ENCODE measurements around the gene KCNK16. TPM values are rescaled to one million over a fixed set of nuclear protein-coding genes. Genes with fewer than 3 reads are reported as not detected.

KCNK16 gene
- total RNA-seq, 1 experiment from 2014 or later, result not detected

DNA sequence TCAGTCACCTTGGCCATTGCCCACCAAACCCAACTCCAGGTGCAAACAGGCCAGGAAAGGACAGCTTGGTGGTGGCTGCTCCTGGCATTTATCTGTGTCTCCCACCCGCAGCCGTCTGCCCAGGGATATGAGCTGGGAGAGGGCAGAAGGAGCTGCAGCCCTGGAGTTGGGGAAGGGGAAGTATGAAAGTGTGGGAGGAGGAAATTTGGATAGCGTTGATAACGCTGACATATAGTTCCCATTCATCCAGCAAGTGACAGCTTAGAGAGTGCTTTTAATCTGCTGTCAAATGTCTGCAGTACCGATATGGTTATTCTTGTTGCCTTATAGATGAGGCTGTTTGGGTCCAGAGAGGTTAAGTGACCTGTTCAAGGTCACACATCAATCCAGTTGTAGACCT, 741 bp downstream of the KCNK16 start:
- intact Hi-C loops (cut with micrococcal nuclease; ENCODE audit: unreplicated experiment) (no loop called here), in situ Hi-C loops (cut with HindIII; ENCODE audit: low pct_unique_long_range_greater_than_20kb, low sequenced_read_pairs) (no loop called here)
- ChIA-PET CTCF (no interaction called here), POLR2A (no interaction called here)
- Histone ChIP-seq H3K4me3 (ENCODE audit: low read depth in 2 of 2, low read length in 2 of 2) (no peak overlapping the region), H3K36me3 (ENCODE audit: control insufficient read depth, insufficient read depth, low read length) (no peaks in the 10 kb centered on the region), H3K27me3 (ENCODE audit: control insufficient read depth, insufficient read depth, low read length) (peaks cover 2% of the 10 kb centered on the region; the same call in 1 of the 2 replicates), H3K4me1 (ENCODE audit: control insufficient read depth, insufficient read depth, low read length) (no peaks in the 10 kb centered on the region), H3K27ac (ENCODE audit: low read length) (no peak overlapping the region), H3K9me3 (ENCODE audit: control insufficient read depth, insufficient read depth, low read depth, low read length) (no peaks in the 10 kb centered on the region)
- DNase-seq (ENCODE audit: low read depth, low spot score), result no peak
- ATAC-seq, result no peak
- no peak for TF ChIP-seq TCF7L2 (IDR thresholded peaks at IDR 0.05; ENCODE audit: low read depth, low read length)
- no peak for TF ChIP-seq POLR2AphosphoS5 (IDR thresholded peaks at IDR 0.05; ENCODE audit: low read depth, low read length)
- TF ChIP-seq, protein P1, sequence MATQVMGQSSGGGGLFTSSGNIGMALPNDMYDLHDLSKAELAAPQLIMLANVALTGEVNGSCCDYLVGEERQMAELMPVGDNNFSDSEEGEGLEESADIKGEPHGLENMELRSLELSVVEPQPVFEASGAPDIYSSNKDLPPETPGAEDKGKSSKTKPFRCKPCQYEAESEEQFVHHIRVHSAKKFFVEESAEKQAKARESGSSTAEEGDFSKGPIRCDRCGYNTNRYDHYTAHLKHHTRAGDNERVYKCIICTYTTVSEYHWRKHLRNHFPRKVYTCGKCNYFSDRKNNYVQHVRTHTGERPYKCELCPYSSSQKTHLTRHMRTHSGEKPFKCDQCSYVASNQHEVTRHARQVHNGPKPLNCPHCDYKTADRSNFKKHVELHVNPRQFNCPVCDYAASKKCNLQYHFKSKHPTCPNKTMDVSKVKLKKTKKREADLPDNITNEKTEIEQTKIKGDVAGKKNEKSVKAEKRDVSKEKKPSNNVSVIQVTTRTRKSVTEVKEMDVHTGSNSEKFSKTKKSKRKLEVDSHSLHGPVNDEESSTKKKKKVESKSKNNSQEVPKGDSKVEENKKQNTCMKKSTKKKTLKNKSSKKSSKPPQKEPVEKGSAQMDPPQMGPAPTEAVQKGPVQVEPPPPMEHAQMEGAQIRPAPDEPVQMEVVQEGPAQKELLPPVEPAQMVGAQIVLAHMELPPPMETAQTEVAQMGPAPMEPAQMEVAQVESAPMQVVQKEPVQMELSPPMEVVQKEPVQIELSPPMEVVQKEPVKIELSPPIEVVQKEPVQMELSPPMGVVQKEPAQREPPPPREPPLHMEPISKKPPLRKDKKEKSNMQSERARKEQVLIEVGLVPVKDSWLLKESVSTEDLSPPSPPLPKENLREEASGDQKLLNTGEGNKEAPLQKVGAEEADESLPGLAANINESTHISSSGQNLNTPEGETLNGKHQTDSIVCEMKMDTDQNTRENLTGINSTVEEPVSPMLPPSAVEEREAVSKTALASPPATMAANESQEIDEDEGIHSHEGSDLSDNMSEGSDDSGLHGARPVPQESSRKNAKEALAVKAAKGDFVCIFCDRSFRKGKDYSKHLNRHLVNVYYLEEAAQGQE (IDR thresholded peaks at IDR 0.05; ENCODE audit: insufficient read depth in 1 of 2, low read depth in 2 of 2, low read length in 1 of 2), result no peak
- TF ChIP-seq, protein P2, sequence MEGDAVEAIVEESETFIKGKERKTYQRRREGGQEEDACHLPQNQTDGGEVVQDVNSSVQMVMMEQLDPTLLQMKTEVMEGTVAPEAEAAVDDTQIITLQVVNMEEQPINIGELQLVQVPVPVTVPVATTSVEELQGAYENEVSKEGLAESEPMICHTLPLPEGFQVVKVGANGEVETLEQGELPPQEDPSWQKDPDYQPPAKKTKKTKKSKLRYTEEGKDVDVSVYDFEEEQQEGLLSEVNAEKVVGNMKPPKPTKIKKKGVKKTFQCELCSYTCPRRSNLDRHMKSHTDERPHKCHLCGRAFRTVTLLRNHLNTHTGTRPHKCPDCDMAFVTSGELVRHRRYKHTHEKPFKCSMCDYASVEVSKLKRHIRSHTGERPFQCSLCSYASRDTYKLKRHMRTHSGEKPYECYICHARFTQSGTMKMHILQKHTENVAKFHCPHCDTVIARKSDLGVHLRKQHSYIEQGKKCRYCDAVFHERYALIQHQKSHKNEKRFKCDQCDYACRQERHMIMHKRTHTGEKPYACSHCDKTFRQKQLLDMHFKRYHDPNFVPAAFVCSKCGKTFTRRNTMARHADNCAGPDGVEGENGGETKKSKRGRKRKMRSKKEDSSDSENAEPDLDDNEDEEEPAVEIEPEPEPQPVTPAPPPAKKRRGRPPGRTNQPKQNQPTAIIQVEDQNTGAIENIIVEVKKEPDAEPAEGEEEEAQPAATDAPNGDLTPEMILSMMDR (IDR thresholded peaks at IDR 0.05), result no peak
- no peak for TF ChIP-seq SIN3A (IDR thresholded peaks at IDR 0.05; ENCODE audit: borderline replicate concordance, insufficient read depth, low read depth, low read length)
- BruUV-seq (replicated peaks), result no TSS peak

DNA sequence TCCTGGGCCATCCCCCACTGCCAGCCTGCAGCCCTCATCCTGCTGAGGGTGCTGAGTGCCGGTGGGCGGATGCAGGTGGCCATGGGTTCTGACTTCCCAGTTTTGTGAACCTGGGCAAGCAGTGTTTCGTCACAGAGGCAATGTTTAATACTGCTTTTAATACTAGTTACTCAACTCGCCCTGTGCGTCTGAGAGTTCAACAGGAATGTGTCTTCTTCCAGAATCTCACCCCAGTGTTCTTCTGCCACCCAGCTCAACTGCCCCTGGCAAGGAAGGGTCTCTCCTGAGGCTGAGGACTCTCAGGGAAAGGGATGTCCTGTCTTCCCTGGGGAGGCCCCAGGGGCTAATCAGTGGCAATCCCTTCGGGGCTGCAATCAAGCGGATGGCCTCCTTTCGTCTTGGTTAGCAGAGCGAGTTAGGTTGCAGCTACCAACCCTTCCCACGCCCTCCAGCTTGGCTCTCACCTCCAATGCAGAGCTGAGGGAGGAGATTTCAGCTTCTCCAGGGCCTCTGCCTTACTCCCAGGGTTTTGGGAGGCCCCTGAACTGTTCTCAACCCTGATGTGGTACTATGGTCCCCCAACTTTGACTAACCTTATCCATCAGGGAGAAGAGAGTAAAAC, 2.0 kb downstream of the KCNK16 start:
- in situ Hi-C loops (cut with HindIII; ENCODE audit: low pct_unique_long_range_greater_than_20kb, low sequenced_read_pairs), result no loop called here
- ATAC-seq, result no peak
- H3K4me1 ChIP-seq (ENCODE audit: control insufficient read depth, insufficient read depth, low read length), result no peaks in the 10 kb centered on the region
- no peaks in the 10 kb centered on the region for H3K9me3 ChIP-seq (ENCODE audit: control insufficient read depth, insufficient read depth, low read depth, low read length)
- POLR2A ChIA-PET, result no interaction called here
- H3K27me3 ChIP-seq (ENCODE audit: control insufficient read depth, insufficient read depth, low read length), result peaks cover 2% of the 10 kb centered on the region; the same call in 1 of the 2 replicates
- intact Hi-C loops (cut with micrococcal nuclease; ENCODE audit: unreplicated experiment), result no loop called here
- BruUV-seq (replicated peaks), result no TSS peak
- TF ChIP-seq, protein P2 (IDR thresholded peaks at IDR 0.05), result no peak
- TF ChIP-seq, protein P1 (IDR thresholded peaks at IDR 0.05; ENCODE audit: insufficient read depth in 1 of 2, low read depth in 2 of 2, low read length in 1 of 2), result no peak
- TF ChIP-seq TCF7L2 (IDR thresholded peaks at IDR 0.05; ENCODE audit: low read depth, low read length), result no peak
- TF ChIP-seq SIN3A (IDR thresholded peaks at IDR 0.05; ENCODE audit: borderline replicate concordance, insufficient read depth, low read depth, low read length), result no peak
- TF ChIP-seq POLR2AphosphoS5 (IDR thresholded peaks at IDR 0.05; ENCODE audit: low read depth, low read length), result no peak
- H3K4me3 ChIP-seq (ENCODE audit: low read depth in 2 of 2, low read length in 2 of 2), result no peak overlapping the region
- DNase-seq (ENCODE audit: low read depth, low spot score), result no peak
- no peak overlapping the region for H3K27ac ChIP-seq (ENCODE audit: low read length)
- H3K36me3 ChIP-seq (ENCODE audit: control insufficient read depth, insufficient read depth, low read length), result no peaks in the 10 kb centered on the region
- CTCF ChIA-PET, result no interaction called here
